ENCODE data around the gene ARMC6.

ARMC6 gene

DNA sequence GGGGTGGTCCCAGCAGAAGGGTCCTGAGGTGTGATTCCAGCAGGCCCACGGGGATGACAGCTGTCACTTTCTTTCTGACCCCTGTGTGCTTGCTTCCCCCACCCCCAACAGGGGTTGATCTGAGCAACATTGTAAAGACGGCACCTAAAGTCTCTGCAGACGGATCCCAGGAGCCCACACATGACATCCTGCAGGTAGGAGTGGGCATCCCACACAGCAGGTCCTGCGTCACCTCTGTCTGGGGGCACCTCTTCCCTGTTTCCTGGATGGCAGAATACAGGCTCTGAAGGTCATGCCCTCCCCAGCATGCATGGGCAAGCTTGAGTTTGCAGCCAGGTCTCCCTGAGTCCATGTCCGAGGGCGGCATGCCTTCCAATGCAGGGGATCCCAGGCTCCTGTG, 10.5 kb downstream of the ARMC6 start:
- TF ChIP-seq, protein P1, sequence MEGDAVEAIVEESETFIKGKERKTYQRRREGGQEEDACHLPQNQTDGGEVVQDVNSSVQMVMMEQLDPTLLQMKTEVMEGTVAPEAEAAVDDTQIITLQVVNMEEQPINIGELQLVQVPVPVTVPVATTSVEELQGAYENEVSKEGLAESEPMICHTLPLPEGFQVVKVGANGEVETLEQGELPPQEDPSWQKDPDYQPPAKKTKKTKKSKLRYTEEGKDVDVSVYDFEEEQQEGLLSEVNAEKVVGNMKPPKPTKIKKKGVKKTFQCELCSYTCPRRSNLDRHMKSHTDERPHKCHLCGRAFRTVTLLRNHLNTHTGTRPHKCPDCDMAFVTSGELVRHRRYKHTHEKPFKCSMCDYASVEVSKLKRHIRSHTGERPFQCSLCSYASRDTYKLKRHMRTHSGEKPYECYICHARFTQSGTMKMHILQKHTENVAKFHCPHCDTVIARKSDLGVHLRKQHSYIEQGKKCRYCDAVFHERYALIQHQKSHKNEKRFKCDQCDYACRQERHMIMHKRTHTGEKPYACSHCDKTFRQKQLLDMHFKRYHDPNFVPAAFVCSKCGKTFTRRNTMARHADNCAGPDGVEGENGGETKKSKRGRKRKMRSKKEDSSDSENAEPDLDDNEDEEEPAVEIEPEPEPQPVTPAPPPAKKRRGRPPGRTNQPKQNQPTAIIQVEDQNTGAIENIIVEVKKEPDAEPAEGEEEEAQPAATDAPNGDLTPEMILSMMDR (IDR thresholded peaks at IDR 0.05; ENCODE audit: low read depth, low read length): no peak
- no peak for DNase-seq (ENCODE audit: extremely low read depth, low read depth)

DNA sequence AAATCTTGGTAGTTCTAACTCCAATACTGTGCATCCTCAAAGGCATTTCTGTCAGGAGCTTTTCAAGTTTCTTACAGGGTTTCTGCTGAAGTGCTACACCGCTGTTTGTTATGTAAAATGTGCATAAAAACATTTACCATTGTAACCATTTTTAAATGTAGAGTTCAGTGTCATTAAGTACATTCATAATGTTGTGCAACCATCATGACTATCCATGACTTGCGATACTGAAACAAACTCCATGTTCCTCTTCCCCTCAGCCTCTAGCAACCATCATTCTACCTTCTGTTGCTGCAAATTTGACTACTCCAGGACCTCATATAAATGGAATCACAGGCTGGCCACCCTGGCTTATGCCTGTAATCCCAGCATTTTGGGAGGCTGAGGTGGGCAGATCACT, 16.0 kb downstream of the ARMC6 start:
- DNase-seq (ENCODE audit: extremely low read depth, low read depth): no peak
- TF ChIP-seq, protein P1 (IDR thresholded peaks at IDR 0.05; ENCODE audit: low read depth, low read length): no peak

DNA sequence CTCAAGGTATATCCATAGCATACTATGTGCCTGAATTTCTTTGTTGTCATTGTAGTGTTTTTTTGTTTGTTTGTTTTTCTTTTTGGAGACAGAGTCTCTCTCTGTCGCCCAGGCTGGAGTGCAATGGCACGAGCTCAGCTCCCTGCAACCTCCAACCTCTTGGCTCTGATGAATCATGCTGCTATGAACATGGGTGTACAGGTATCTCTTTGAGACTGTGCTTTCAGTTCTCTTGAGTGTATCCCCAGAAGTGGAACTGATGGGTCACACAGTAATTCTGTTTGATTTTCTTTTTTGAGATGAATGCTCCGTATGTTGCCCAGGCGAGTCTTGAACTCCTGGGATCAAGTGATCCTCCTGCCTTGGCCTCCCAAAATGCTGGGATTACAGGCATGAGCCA, 16.7 kb downstream of the ARMC6 start:
- no peak for DNase-seq (ENCODE audit: extremely low read depth, low read depth)
- TF ChIP-seq, protein P1 (IDR thresholded peaks at IDR 0.05; ENCODE audit: low read depth, low read length): no peak

DNA sequence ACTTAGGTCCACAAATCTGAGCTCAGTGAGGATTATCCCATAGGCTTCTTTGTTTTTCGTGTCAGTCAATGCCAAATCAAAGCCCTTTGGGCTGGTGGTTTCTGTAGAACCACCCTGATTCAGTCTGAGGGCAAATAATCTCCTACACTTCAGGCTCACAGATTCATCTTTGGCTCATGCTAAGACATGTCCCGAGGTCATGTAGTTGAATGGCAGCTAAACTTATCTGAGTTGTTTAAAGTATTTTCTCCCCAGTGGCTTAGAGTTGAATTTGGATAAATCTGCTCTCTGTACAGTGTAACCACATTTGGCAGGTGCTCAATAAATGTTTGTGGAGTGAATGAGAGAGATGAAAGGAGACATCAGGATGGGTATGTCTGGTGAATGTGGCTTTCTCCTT, 17.3 kb downstream of the ARMC6 start:
- TF ChIP-seq, protein P1 (IDR thresholded peaks at IDR 0.05; ENCODE audit: low read depth, low read length): no peak
- DNase-seq (ENCODE audit: extremely low read depth, low read depth): no peak

DNA sequence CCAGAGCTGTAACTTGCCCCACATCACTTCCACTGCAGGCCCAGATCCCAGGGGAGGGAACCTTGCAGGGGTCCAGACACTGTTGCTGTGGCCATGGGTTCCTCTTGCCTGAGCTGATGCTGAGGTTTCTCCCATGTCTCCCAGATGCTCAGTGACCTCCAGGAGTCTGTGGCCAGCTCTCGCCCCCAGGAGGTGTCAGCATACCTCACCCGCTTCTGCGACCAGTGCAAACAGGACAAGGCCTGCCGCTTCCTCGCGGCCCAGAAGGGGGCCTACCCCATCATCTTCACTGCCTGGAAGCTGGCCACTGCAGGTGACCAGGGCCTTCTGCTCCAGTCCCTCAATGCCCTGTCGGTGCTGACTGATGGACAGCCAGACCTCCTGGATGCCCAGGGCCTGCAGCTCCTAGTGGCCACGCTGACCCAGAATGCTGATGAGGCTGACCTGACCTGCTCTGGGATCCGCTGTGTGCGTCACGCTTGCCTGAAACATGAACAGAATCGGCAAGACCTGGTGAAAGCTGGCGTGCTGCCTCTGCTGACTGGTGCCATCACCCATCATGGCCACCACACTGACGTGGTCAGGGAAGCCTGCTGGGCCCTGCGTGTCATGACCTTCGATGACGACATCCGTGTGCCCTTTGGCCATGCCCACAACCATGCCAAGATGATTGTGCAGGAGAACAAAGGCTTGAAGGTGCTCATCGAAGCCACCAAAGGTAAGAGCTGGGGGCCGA, 18.2 kb downstream of the ARMC6 start:
- DNase-seq (ENCODE audit: extremely low read depth, low read depth): no peak
- TF ChIP-seq, protein P1 (IDR thresholded peaks at IDR 0.05; ENCODE audit: low read depth, low read length): no peak

DNA sequence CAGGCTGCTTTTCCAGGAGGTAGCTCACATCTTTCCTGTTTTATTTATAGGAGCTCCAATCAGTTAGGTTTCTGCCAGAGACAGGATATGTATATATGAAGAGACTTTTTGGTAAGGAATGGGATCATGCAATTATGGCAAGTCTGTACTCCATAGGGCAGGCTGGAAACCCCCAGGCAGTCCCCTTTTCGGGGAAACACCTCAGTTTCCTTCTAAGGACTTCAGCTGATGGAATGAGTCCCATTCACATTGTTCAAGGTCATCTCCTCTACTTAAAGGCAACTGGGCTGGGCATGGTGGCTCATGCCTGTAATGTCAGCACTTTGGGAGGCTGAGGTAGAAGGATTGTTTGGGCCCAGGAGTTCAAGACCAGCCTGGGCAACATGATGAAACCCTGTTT, 19.5 kb downstream of the ARMC6 start:
- DNase-seq (ENCODE audit: extremely low read depth, low read depth): no peak
- TF ChIP-seq, protein P1 (IDR thresholded peaks at IDR 0.05; ENCODE audit: low read depth, low read length): no peak

DNA sequence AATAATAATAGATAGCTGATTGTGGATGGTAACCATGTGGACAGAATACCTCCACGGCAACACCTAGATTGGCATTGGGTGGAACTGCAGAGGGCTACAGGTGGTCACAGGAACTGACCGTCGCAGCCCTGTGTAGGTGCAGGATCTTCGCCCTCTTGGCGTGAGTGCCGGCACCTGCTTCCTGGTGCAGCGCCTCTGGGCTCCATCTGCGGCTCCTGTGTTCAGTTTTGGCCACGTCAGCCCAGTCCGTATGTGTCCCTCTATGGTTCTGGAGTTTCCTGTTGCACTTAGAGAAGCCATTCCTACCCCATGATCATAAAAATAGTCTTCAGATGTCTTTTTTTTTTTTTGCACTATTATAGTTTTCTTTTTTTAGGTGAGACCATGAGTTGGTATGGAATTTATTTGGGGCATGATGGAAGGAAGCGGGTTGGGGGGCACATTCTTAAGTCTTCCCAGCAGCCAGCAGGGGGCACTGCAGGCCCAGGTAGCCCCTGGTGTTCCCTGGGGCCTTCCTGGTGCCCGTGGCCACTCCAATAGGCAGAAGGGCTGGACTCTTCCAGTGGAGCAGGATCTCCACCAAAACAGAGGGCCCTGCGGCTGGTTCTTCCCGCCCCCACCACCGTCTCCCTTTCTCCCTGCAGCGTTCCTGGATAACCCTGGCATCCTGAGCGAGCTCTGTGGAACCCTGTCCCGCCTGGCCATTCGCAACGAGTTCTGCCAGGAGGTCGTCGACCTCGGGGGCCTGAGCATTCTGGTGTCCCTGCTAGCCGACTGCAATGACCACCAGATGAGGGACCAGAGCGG, 20.3 kb downstream of the ARMC6 start:
- TF ChIP-seq, protein P1 (IDR thresholded peaks at IDR 0.05; ENCODE audit: low read depth, low read length): peak; percentile 62
- no peak for DNase-seq (ENCODE audit: extremely low read depth, low read depth)

Measured in AG09319 (cell line).